HG03045 (cell line): ENCODE measurements around the gene DDX56.
"Not testable (repeated sequence)": the region's sequence is repeated elsewhere in the genome, so short reads cannot be mapped to it uniquely, and the experiment has no call there.

Experiments used
- ATAC-seq: cut with Tn5 transposase; IDR thresholded peaks from one replicate; pipeline ENCODE4 v1.9.1; 2021; ENCODE audit warnings: mild to moderate bottlenecking, moderate library complexity; ENCODE audit not compliant: unreplicated experiment

The DDX56 gene

DNA sequence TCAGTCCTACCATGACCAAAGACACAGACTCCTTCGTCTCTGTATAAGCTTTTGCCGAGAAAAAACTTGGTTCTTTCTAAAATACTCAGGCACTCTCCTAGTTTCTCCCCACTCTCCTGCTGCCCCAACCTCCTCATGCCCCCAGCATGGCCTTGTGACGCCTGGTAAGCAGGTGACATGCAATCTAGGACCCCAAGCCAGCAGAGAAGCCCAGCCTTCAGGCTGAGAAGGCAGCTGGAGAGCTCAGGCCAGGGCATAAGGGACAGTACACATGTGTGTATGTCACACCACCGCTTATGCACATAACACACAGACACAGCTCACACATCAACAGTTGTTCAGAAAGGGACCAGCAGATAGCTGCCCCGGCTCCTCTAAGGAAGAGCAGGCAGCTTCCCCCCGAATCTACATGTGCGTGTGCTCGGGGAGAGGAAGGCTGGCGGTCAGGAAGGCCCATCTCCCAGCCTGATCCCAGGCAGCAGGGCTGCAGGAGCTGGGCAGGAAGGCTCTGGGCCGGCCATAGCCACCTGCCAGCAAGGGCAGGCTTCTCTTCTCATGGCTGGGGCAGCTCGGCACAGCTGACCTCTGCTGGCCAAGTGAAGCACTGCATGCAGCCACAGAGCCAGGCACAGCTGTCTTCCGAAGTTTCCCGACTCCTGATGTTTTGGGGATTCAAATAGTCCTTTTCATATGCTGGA, 8.5 kb downstream of the DDX56 start:
- peak; percentile 62 for ATAC-seq

DNA sequence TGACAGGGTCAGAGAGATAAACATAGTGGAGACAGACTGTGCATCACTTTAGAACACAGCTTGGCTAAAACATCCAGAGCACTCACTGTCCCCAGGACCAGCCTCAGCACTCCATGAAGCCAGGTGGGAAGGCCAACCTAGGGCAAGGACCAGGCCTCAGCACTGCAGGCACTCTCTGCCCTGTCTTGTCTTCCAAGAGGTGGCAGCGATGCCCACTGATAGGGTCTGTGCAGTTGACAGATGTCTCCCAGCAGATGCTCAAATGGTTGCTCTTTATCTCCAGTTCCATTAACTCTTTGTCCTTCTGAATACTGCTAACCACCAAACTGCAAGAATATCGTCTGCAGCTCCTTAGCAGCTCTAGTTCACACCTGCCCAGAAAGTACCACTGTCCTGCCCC, 9.1 kb downstream of the DDX56 start:
- ATAC-seq, result no peak

DNA sequence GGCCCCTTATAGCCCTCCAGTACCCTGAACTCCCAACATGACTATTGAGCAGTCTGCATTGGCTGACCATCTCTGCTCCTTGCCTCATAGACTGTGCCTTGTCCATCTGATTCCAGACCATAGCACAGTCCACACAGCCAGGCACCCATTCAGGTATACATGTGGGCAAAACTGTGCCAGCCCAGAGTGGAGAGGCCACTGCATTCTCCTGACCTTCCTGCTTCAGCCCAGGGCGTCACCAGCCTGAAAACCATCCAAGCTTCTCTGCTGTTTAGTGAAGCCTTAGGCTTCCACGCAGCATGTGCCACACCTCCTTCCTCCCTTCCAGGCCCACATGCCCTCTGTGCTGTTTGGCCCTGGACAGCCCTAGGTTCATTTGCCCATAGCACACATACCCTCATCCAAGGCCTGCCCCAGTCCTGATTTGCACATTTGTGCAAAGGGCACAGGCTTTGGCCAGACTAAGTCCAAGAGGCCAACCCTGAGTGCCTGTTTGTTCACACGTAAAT, 10.5 kb downstream of the DDX56 start:
- ATAC-seq, result no peak

DNA sequence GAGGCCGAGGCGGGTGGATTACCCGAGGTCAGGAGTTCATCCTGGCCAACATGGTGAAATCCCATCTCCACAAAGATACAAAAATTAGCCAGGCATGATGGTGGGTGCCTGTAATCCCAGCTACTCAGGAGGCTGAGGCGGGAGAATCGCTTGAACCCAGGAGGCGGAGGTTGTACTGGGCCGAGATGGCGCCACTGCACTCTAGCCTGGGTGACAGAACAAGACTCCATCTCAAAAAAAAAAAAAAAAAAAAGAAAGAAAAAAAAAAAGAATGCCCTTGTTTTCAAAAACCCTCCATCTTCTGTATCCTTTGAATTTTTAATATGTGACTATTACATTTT, 11.1 kb downstream of the DDX56 start:
- not testable (repeated sequence) for ATAC-seq

DNA sequence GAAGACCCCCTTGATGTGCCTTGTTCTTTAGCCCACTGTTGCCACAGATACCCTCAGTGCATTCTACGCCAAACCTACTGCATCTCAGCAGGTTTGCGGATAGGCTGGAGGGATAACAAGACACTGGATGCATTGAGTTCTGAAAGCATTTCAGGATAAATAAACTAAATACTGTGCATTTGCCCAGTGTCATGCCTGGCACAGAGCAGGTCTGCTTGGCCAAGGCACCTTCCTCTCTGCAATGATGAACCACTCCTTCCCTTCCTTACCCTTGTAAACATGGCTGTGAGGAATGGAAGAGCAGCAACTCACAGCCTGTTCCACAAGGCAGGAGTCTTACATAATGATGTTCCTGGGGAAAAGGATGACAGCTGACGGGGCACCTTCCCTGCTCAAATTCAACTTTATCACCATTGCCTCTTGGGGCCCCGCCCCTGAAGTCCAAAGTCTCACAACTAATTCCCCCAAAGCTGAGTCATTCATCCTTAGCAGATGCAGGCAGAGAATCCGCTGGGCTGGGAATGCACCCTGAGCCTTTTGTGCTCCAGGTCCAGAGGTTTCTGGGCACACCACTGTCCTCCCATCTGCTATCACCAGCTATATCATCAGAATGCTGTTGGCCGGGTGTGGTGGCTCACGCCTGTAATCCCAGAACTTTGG, 11.6 kb downstream of the DDX56 start:
- no peak for ATAC-seq

DNA sequence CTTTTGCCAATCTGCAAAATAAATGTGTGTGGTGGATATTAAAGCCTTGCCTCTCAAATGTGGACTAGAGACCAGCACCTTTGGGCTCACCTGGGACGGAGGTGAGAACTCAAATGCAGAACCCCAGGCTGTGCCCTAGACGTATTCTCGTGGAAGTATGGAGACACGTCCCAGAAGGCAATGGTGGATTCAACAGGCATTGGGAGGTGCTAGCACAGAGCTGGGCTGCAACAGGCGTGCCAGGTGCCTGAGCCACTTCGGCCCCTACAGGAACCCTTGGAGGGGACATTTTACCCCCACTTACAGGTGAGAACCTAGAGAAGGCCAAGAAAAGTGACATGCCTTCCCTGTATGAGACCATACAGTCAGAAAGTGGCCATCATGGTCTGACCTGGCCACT, 12.2 kb downstream of the DDX56 start:
- ATAC-seq, result no peak

DNA sequence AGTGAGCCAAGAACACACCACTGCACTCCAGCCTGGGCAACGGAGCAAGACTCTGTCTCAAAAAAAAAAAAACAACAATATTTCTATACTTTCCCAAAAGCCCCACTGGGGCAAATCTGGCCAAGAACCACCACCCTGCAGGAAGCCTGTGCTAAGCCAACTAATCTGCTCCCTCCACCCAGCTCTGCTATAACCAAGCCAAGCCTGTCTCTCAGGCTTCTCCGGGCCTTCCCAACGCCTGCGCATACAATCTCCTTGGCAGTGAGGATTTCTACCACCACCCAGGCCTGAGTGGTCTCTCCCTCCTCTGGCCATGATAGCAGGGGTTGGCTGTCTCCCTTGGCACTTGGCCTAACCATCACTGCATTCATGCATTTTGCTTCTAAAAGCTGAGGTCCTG, 14.2 kb downstream of the DDX56 start:
- no peak for ATAC-seq

DNA sequence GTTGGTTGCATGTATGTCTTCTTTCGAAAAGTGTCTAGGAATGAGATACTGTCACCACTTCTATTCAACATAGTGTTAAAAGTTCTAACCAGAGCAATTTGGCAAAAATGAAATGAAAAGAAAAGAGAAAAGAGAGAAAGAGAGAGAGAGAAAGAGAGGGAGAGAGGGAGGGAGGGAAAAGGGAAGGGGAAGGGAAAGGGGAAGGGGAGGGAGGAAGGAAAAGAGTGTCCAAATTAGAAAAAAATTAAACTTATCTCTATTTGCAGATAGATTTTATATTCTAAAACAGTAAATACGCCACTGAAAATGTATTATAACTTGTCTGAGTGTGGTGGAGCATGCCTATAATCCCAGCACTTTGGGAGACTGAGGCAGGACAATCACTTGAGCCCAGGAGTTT, 16.2 kb downstream of the DDX56 start:
- ATAC-seq, result no peak

DNA sequence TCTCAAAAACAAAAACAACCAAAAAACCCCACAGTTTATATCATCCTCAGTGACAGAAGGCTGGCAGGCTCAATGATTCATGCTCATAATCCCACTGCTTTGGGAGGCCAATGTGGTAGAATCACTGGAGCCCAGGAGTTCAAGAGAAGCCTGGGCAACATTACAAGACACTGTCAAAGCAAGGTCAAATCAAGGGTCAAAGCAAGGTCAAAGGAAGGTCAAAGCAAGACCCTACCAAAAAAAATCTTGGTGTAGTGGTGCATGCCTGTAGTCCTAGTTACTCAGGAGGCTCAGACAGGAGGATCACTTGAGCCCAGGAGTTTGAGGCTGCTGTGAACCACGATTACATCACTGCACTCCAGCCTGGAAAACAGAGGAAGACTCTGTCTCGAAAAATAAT, 18.4 kb downstream of the DDX56 start:
- no peak for ATAC-seq

DNA sequence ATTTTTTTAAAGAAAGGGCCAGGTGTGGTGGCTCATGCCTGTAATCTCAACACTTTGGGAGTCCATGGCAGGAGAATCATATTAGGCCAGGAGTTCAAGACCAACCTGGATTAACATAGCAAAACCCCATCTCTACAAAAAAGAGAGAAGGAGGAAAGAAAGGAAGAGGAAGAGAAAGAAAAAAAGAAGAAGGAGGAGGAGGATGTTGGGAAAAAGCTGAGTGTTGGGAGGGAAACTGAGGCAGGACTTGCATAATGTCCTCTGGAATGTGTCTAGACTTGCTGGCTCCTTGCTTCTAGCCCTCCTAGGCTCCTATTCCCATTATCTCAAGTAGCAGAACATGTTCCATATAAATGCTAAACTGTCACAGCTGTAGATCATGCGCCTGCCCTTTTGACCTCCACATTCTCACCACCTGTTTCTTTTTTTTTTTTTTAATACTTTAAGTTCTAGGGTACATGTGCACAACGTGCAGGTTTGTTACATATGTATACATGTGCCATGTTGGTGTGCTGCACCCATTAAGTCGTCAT, 21.2 kb downstream of the DDX56 start:
- ATAC-seq, result not testable (repeated sequence)

DNA sequence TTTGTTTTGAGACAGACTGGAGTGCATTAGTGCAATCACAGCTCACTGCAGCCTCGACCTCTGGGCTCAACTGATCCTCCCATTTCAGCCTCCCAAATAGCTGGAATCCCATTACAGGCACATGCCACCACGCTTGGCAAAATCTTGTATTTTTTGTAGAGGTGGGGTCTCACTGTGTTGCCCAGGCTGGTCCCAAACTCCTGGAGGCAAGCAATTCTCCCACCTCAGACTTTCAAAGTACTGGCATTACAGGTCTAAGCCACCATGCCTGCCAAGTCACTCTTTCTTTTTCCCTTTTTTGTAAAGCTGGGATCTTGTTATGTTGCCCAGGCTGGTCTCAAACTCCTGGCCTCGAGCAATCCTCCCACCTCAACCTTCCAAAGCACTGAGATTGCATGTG, 24.3 kb downstream of the DDX56 start:
- no peak for ATAC-seq

DNA sequence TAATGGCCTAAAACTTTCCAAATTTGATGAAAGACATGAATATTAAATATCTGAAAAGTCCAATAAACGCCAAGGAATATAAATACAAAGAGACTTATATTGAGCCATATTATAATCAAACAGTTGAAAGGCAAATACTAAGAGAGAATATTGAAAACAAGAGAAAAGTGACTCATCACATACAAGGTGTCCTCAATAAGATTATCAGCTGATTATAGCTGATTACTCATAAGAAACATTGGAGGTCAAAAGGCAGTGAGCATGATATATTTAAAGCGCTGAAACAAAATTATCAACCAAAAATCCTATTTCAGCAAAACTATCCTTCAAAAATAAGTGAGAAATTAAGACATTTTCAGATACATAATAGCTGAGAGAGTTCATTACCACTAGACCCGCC, 24.8 kb downstream of the DDX56 start:
- no peak for ATAC-seq

DNA sequence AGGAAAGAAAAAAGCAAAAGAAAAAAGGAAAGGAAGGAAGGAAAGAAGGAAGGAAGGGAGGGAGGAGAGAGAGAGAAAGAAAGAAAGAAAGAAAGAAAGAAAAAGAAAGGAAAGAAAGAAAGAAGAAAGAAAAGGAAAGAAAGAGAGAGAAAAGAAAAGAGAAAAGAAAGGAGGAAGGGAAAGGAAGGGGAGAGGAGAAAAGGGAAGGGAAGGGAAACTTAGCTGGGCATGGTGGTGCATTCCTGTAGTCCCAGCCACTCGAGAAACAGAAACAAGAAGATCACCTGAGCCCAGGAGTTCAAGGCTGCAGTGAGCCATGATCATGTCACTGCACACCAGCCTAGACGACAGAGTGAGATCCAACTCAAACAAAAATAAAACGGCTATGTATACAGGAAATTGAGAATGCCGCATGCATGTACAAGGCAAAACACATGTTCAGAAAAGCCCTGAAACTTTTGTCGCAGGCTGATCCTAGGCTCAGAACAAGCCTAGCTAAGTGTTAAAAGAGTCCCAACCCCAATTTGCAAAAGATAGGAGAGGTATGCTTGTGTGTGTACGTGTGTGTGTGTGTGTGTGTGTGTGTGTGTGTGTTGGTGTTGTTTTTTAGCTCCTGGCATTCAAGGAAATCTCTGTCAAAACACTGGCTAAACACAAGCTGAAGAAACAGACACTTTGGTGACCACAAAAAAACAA, 26.0 kb downstream of the DDX56 start:
- ATAC-seq, result no peak

DNA sequence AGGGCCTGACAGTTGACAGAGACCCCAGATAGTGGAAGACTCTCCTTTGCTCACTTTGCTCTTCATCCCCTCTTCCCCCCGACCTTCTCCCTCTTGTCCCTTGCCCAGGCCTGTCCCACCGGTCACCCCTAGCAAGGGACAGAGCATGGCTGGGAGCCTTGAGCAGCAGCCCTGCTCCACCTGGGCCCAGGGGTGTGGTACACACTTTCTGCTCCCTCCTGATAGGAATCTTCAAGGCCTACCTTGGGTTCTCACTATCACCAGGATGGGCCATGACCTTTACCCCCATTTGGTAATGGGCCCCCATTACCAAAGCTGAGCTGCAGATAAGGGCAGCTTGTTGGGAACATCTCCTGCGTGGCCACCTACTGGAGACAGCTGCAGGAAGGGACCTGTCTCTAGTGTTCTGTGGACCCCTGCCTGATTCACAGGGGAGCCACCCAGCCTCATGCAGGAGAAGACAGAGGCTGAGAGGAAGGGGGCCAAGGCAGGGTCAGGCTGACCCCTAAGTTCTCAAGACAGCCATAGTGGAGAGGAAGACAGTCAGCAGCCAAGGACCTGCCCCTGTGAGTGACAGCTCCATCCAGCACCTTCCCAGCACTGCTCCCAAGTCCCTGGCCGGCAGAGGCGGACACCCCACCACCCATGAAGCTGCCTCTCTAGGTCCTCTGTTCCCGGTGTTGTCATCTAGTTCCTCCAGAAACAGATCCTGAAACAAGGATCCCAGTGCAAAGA, 31.7 kb downstream of the DDX56 start:
- no peak for ATAC-seq

DNA sequence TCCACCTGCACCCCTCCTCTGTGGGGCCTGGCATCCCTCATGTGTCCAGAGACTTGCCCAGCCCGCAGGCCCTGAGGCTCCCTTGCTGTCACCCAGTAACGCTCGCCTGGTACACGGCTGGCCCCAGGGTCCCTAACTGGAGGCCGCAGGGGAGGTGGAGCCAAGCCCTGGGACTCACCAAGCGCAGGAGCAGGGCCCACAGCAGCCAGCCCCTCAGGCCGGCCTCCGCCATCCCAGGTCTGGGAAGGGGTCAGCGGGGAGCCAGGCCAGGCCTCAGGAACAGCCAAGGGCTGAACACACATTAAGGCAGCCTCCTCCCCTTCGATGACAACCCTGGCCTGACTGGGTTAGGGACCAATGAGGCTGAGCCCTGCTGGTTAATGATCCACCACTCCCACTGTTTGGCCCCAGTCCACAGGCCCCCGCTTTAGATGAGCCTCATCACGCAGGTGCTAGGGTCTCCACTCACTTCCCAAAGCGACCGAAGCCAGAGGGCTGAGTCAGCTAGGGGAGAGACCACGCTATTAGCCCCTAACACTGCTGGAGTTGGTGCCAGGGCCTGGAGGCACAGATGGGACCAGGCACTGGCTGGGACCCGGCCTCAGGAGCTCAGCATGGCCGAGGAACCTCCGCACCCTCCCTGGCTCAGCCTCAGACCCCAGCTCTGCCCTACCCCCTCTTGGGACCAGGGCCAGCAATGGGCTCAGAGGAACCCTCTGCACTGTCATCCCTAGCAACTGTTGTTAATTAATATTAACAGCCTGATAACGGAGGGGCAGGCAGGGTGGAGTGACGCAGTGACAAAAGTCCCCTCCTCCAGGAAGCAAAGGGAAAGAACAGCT, 32.5 kb downstream of the DDX56 start, which contains the start of gene NPC1L1:
NPC1L1 (minus strand) TSS at position 303 of the 842 bp plus-strand sequence; CDS start at position 232, 71 bp downstream.
- ATAC-seq, result no peak

DNA sequence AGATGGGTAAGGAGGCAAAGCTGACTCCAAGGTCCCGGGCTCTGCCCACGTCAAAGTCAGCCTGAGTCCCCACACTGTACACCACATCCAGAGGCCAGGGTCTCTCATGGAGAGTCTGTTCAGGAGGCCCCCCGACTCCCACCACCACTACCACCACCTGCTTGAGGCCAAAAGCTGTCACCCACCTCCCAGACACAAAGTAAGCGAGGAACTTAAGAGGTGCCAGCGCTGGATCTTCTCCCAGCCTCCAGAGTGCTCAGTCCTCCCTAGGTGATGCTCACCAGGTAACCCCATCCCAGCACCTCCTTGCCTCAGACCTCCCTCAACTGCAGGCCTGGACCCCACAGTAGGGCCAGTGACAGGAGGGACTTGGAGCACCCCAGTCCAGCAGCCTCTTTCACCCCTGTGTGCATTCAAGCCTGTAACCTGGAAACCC, 33.1 kb downstream of the DDX56 start:
- ATAC-seq, result no peak

DNA sequence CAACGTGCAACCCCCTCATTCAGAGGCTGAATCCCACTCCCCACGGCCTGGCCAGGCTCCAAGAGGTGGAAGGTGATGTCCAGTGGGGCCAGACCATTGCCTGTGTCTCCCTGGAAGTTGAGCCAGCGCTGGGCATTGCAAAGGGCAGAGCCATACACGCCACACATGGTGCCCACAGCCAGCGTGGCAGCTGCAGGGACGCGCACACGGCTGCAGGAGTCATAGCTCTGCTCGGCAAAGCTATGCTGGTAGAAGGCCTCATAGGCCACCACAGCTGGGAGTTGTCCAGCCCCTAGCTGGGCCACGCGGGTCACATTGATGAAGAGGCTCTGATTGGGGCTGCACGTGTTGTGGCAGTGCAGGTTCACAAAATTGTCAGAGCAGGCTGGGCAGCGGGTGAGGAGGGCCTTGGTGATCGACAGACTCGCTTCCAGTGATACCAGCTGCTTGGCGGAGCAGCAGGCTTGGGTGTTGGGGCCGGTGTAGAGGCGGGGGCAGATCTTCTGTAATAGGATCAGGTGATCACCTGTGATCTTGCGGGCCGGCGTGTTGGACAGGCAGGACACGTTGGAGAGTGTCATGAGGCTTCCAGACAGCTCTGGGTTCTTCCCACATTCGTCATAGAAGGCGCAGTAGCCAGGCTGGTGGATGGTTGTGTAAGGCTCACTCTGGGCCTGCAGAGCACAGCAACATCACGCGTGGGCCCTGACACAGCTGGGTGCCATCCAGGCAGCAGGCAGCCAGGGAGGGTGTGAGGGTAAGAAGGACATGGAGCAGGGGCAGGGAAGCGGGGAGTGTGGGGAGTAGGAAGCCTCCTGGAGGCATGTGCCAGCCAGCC, 33.8 kb downstream of the DDX56 start:
- no peak for ATAC-seq

DNA sequence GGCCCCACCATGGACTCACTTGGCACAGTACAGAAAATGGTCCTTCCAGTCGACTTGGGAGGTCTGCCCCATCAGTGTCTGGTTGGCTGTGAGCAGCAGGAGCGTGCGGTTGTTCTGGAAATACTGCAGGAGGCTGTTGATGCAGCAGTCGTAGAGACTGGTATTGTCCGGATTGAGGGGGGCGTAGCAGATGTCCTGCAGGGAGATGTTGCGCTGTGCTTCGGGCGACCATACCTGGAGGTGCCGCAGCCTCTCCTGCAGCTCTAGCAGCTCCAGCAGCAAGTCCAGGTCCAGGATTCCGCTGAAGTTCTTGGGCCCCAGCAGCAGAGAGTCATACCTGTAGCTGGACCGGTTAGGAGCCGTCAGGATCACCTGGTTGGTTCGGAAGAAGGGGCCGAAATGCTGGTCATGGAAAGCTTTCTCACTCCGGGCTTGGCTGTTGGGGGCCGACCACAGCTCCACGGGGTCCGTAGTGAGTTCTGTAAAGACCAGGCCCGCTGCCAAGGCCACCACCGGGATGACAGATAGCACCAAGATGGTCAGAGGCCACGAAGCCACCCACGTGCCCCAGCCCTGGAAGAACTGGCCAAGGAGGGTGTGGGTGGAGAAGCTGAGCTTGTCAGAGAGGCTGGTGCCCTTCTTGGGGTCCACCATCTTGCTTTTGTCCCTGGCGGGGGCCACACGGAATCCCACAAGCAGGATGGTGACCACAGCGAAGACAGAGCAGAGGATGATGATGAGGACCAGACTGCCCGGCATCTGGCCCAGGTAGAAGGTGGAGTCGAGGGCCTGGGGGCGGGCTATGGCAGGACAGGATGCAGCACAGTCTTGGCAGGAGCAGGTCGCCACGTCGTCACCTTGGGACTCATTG, 34.7 kb downstream of the DDX56 start:
- ATAC-seq, result no peak
